CD14-positive monocyte (primary cell): Measurements from ENCODE around the gene HOXD13. TPM values are rescaled to one million over a fixed set of nuclear protein-coding genes. Genes with fewer than 3 reads are reported as not detected.

Experiments used
- DNase-seq, 3 donors: peaks; one replicate each; pipeline ENCODE4 v3.0.0-alpha.2; 2011 to 2022
- H2AFZ ChIP-seq: 2 replicates; pipeline ENCODE4 v1.6.0; 2012; ENCODE audit warnings: mild to moderate bottlenecking, low read depth, low read length, inconsistent platforms; ENCODE audit not compliant: insufficient read depth, poor library complexity, severe bottlenecking
- H3K27ac ChIP-seq, 2 donors: 1 replicate in 1 of 2; 2 replicates in 1 of 2; pipeline ENCODE4 v1.5.1; 2012 to 2013; ENCODE audit warnings: low read length in 2 of 2, control low read depth in 1 of 2, inconsistent platforms in 1 of 2, low read depth in 1 of 2, mild to moderate bottlenecking in 1 of 2
- H3K27me3 ChIP-seq, 2 donors: one replicate each; pipeline versions ENCODE4 v1.6.0 to v1.6.1; 2011 to 2013; ENCODE audit warnings: low read length in 2 of 2; ENCODE audit not compliant: control insufficient read depth in 2 of 2, insufficient read depth in 2 of 2
- H3K36me3 ChIP-seq, 2 donors: replicated peaks in 1 of 2; 1 replicate in 1 of 2; 2 replicates in 1 of 2; pipeline versions ENCODE4 v1.5.1 to v1.6.1; 2012 to 2013; ENCODE audit warnings: low read length in 2 of 2, control low read depth in 1 of 2, inconsistent platforms in 1 of 2, mild to moderate bottlenecking in 1 of 2; ENCODE audit not compliant: insufficient read depth in 2 of 2, control insufficient read depth in 1 of 2
- H3K4me1 ChIP-seq, 2 donors: 1 replicate in 1 of 2; 2 replicates in 1 of 2; pipeline versions ENCODE4 v1.5.1 to v1.6.1; 2012 to 2013; ENCODE audit warnings: low read length in 2 of 2, control low read depth in 1 of 2, inconsistent platforms in 1 of 2, mild to moderate bottlenecking in 1 of 2, moderate library complexity in 1 of 2; ENCODE audit not compliant: insufficient read depth in 2 of 2, control insufficient read depth in 1 of 2
- H3K4me2 ChIP-seq: replicated peaks from 2 replicates; pipeline ENCODE3; 2012; ENCODE audit warnings: low read length, moderate library complexity, mild to moderate bottlenecking; ENCODE audit not compliant: poor library complexity, severe bottlenecking; ENCODE audit errors: extremely low read depth
- H3K4me3 ChIP-seq, 3 experiments: fragments of 200-600 bp in 1 of 3; sonication (generic) in 1 of 3; replicated peaks in 1 of 3; 1 replicate in 2 of 3; 2 replicates in 1 of 3; pipeline ENCODE4 v1.5.1; 2011 to 2013; ENCODE audit warnings: low read length in 3 of 3, mild to moderate bottlenecking in 3 of 3, control low read depth in 2 of 3, low read depth in 2 of 3, inconsistent platforms in 1 of 3, moderate library complexity in 1 of 3
- H3K79me2 ChIP-seq: 2 replicates; pipeline ENCODE4 v1.6.0; 2012; ENCODE audit warnings: mild to moderate bottlenecking, control low read depth, inconsistent platforms, low read length, moderate library complexity; ENCODE audit not compliant: insufficient read depth
- H3K9ac ChIP-seq: 2 replicates; pipeline ENCODE4 v1.6.0; 2017; ENCODE audit warnings: low read length, mild to moderate bottlenecking; ENCODE audit not compliant: insufficient read depth, poor library complexity, severe bottlenecking
- H3K9me3 ChIP-seq, 2 donors: replicated peaks in 1 of 2; 1 replicate in 1 of 2; 2 replicates in 1 of 2; pipeline versions ENCODE4 v1.5.1 to v1.6.1; 2012 to 2013; ENCODE audit warnings: low read length in 2 of 2, control low read depth in 1 of 2; ENCODE audit not compliant: control insufficient read depth in 1 of 2, insufficient read depth in 1 of 2
- H4K20me1 ChIP-seq: 2 replicates; pipeline ENCODE4 v1.6.0; 2012; ENCODE audit warnings: mild to moderate bottlenecking, low read length, control low read depth, moderate library complexity; ENCODE audit not compliant: insufficient read depth
- H3K27ac Mint-ChIP-seq, 7 donors: one replicate each; pipeline ENCODE4 v1.8.0; 2020; ENCODE audit warnings: mild to moderate bottlenecking in 7 of 7, mixed read lengths in 7 of 7, moderate library complexity in 6 of 7, inconsistent platforms in 2 of 7
- H3K27me3 Mint-ChIP-seq, 3 donors: one replicate each; pipeline ENCODE4 v1.8.0; 2021 to 2022; ENCODE audit warnings: low read depth in 3 of 3, mild to moderate bottlenecking in 3 of 3, mixed read lengths in 3 of 3, moderate library complexity in 3 of 3, inconsistent platforms in 1 of 3
- H3K36me3 Mint-ChIP-seq, 2 donors: one replicate each; pipeline ENCODE4 v1.8.0; 2020; ENCODE audit warnings: mixed read lengths in 2 of 2, inconsistent platforms in 1 of 2, mild to moderate bottlenecking in 1 of 2
- H3K4me1 Mint-ChIP-seq: one replicate; pipeline ENCODE4 v1.8.0; 2020; ENCODE audit warnings: mild to moderate bottlenecking, mixed read lengths
- H3K4me3 Mint-ChIP-seq, 2 donors: one replicate each; pipeline ENCODE4 v1.8.0; 2020; ENCODE audit warnings: mild to moderate bottlenecking in 2 of 2, mixed read lengths in 2 of 2, moderate library complexity in 1 of 2
- H3K9me3 Mint-ChIP-seq, 7 donors: one replicate each; pipeline ENCODE4 v1.8.0; 2020 to 2022; ENCODE audit warnings: mixed read lengths in 7 of 7, mild to moderate bottlenecking in 6 of 7, moderate library complexity in 6 of 7, inconsistent platforms in 2 of 7
- WGBS: methylation state at CpG from one replicate; pipeline ENCODE4 v1.1.5; 2013; ENCODE audit warnings: missing lambda C conversion rate; ENCODE audit not compliant: insufficient coverage; 5-methylcytosine and 5-hydroxymethylcytosine counted together
- intact Hi-C, 2 donors: fragments of 100-400 bp; cut with micrococcal nuclease; formaldehyde crosslinking; loops; one replicate each; pipeline versions ENCODE4 v1.15.0 to v1.15.1; 2023
- polyA plus RNA-seq, 3 donors: library from polyadenylated mRNA; depleted of rRNA in 1 of 3; unstranded in 2 of 3; stranded (reverse) in 1 of 3; fragments of 300-500 nt in 2 of 3; fragments of >200 nt in 1 of 3; fragmentation: Illumina TruSeq in 2 of 3; gene quantifications; 1 replicate in 2 of 3; 2 replicates in 1 of 3; pipeline ENCODE4 v1.2.3, GENCODE V29; 2012 to 2021
- TF ChIP-seq, protein P1 (sequence below): fragments of 200-600 bp; IDR thresholded peaks from one replicate; pipeline ENCODE4 v1.8.0; 2022; ENCODE audit warnings: antibody characterized with exemption, mild to moderate bottlenecking

HOXD13 gene
- polyA plus RNA-seq, 3 donors, result not detected

DNA sequence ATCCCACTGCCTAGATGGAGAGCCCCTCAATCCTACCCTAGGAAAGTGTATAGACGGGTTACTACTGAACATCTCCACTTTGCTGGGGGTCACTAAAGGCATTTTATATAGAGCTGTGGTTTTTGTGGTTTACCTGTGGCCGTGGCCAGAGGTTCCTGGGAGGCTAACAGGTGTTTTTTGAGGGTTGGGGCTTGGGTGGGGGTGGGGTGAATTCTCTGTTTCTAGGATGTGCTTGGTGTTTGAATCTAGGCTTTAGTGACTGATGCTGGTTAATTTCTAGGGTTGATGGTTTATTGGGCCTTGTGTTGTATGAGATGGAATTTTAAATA is 44.7 kb downstream of the HOXD13 start:
- Mint-ChIP-seq H3K27ac (no peak overlapping the region), H3K36me3 (peaks cover 0 to 10% of the 10 kb centered on the region in 2 donors), H3K9me3 (peaks cover 0 to 39% (median 28%) of the 10 kb centered on the region in 7 donors), H3K27me3 (peaks cover 94 to 100% (median 95%) of the 10 kb centered on the region in 3 donors), H3K4me3 (peak overlapping the region in 1 of 2 donors; percentile 68), H3K4me1 (peaks cover 35% of the 10 kb centered on the region)
- no peak overlapping the region for H3K4me3 ChIP-seq
- H4K20me1 ChIP-seq, result no peaks in the 10 kb centered on the region
- H3K27ac ChIP-seq, result no peak overlapping the region
- H3K4me2 ChIP-seq, result no peak overlapping the region
- H2AFZ ChIP-seq, result no peak overlapping the region
- DNase-seq, result no peak
- no peaks in the 10 kb centered on the region for H3K36me3 ChIP-seq
- peaks cover 20 to 23% of the 10 kb centered on the region in 2 donors for H3K4me1 ChIP-seq
- H3K79me2 ChIP-seq, result no peaks in the 10 kb centered on the region
- no peak overlapping the region for H3K9ac ChIP-seq
- H3K9me3 ChIP-seq, result peaks cover 7 to 57% of the 10 kb centered on the region in 2 donors
- WGBS, result 0% methylated on average over 1 of the region's 2 CpGs
- peaks cover 99% of the 10 kb centered on the region in 2 donors for H3K27me3 ChIP-seq
- TF ChIP-seq, protein P1, sequence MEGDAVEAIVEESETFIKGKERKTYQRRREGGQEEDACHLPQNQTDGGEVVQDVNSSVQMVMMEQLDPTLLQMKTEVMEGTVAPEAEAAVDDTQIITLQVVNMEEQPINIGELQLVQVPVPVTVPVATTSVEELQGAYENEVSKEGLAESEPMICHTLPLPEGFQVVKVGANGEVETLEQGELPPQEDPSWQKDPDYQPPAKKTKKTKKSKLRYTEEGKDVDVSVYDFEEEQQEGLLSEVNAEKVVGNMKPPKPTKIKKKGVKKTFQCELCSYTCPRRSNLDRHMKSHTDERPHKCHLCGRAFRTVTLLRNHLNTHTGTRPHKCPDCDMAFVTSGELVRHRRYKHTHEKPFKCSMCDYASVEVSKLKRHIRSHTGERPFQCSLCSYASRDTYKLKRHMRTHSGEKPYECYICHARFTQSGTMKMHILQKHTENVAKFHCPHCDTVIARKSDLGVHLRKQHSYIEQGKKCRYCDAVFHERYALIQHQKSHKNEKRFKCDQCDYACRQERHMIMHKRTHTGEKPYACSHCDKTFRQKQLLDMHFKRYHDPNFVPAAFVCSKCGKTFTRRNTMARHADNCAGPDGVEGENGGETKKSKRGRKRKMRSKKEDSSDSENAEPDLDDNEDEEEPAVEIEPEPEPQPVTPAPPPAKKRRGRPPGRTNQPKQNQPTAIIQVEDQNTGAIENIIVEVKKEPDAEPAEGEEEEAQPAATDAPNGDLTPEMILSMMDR, result no peak
- intact Hi-C loops, result no loop called here

GRCh38 chr2:176137906-176138305 is 45.4 kb downstream of the HOXD13 start:
- Mint-ChIP-seq H3K4me1 (peaks cover 31% of the 10 kb centered on the region), H3K36me3 (peaks cover 0 to 10% of the 10 kb centered on the region in 2 donors), H3K4me3 (peak overlapping the region in 1 of 2 donors; percentile 68), H3K27me3 (peaks cover 93 to 100% (median 94%) of the 10 kb centered on the region in 3 donors), H3K9me3 (peaks cover 0 to 35% (median 26%) of the 10 kb centered on the region in 7 donors), H3K27ac (no peak overlapping the region)
- Histone ChIP-seq H3K36me3 (no peaks in the 10 kb centered on the region), H3K79me2 (no peaks in the 10 kb centered on the region), H3K27me3 (peaks cover 99% of the 10 kb centered on the region in 2 donors), H2AFZ (no peak overlapping the region), H3K27ac (no peak overlapping the region), H4K20me1 (no peaks in the 10 kb centered on the region), H3K4me2 (no peak overlapping the region), H3K4me3 (no peak overlapping the region), H3K9ac (no peak overlapping the region), H3K4me1 (peaks cover 17 to 19% of the 10 kb centered on the region in 2 donors), H3K9me3 (peaks cover 7 to 50% of the 10 kb centered on the region in 2 donors)
- intact Hi-C loops, result no loop called here
- no peak for DNase-seq
- TF ChIP-seq, protein P1, result no peak
- 42% methylated on average over 2 of the region's 8 CpGs for WGBS
